A549 (cell line): ENCODE measurements around the gene DOCK10.

Experiments used
- CHD4 ChIP-seq: fragments of 200-600 bp; sonication (generic); IDR thresholded peaks from 2 replicates; pipeline ENCODE4 v1.6.1; 2016; ENCODE audit warnings: antibody characterized with exemption, mild to moderate bottlenecking, borderline replicate concordance
- CTCF ChIP-seq: fragments of >200 bp; sonication (Bioruptor Twin); formaldehyde crosslinking; IDR thresholded peaks from 3 replicates; pipeline ENCODE4 v1.5.1; 2016
- FOSB ChIP-seq: fragments of 250-450 bp; sonication (Bioruptor Pico); IDR thresholded peaks from 2 replicates; pipeline ENCODE4 v1.5.0; 2020; ENCODE audit warnings: mild to moderate bottlenecking, moderate library complexity
- MYC ChIP-seq: IDR thresholded peaks from 2 replicates; pipeline ENCODE4 v1.6.1; 2012; ENCODE audit warnings: mild to moderate bottlenecking, inconsistent platforms, low read length, improper control_type of control experiment, borderline replicate concordance
- POLR2A ChIP-seq: IDR thresholded peaks from 2 replicates; pipeline ENCODE4 v1.6.1; 2012; ENCODE audit warnings: mild to moderate bottlenecking, low read length
- RCOR1 ChIP-seq: fragments of 150-350 bp; IDR thresholded peaks from 2 replicates; pipeline ENCODE4 v1.6.1; 2014; ENCODE audit warnings: antibody characterized with exemption, low read length, low read depth
- REST ChIP-seq: fragments of 200-600 bp; sonication (generic); IDR thresholded peaks from 2 replicates; pipeline ENCODE4 v1.6.1; 2016; ENCODE audit warnings: antibody characterized with exemption, mild to moderate bottlenecking, moderate library complexity
- RFX5 ChIP-seq: fragments of 450-650 bp; IDR thresholded peaks from 2 replicates; pipeline ENCODE4 v1.7.1; 2014; ENCODE audit warnings: antibody characterized with exemption, mild to moderate bottlenecking, moderate library complexity
- SREBF2 ChIP-seq: fragments of 450-650 bp; IDR thresholded peaks from 2 replicates; pipeline ENCODE4 v1.6.1; 2014; ENCODE audit warnings: mild to moderate bottlenecking, moderate library complexity
- TF ChIP-seq, protein P1 (sequence below): fragments of 150-350 bp; IDR thresholded peaks from 2 replicates; pipeline ENCODE4 v1.6.1; 2014; ENCODE audit warnings: low read depth, mild to moderate bottlenecking, low read length

GRCh38 chr2:225030893-225031292 lies 11.4 kb downstream of the DOCK10 start:
- no peak for TF ChIP-seq RCOR1
- TF ChIP-seq CTCF: no peak
- no peak for TF ChIP-seq POLR2A
- TF ChIP-seq SREBF2: no peak
- TF ChIP-seq, protein P1, sequence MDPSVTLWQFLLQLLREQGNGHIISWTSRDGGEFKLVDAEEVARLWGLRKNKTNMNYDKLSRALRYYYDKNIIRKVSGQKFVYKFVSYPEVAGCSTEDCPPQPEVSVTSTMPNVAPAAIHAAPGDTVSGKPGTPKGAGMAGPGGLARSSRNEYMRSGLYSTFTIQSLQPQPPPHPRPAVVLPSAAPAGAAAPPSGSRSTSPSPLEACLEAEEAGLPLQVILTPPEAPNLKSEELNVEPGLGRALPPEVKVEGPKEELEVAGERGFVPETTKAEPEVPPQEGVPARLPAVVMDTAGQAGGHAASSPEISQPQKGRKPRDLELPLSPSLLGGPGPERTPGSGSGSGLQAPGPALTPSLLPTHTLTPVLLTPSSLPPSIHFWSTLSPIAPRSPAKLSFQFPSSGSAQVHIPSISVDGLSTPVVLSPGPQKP: no peak
- TF ChIP-seq RFX5: no peak
- TF ChIP-seq CHD4: no peak
- no peak for TF ChIP-seq MYC
- TF ChIP-seq FOSB: no peak
- no peak for TF ChIP-seq REST
